HPDE6-E6E7 (cell line): ENCODE data around the gene SCARF2.
"Not testable (repeated sequence)": the region's sequence is repeated elsewhere in the genome, so short reads cannot be mapped to it uniquely, and the experiment has no call there.

Source experiments
- DNase-seq: peaks from one replicate; pipeline ENCODE4 v3.0.0; 2011; ENCODE audit warnings: missing footprints; ENCODE audit errors: extremely low spot score

SCARF2 gene

GRCh38 chr22:20413217-20414058 lies 24.2 kb downstream of the SCARF2 start:
- DNase-seq, result no peak

GRCh38 chr22:20412474-20413216 lies 25.0 kb downstream of the SCARF2 start:
- DNase-seq, result no peak

- DNase-seq, result not testable (repeated sequence)
Observed at GRCh38 chr22:20409385-20409784, 28.2 kb downstream of the SCARF2 start.

GRCh38 chr22:20408891-20409290 lies 28.7 kb downstream of the SCARF2 start:
- DNase-seq, result no peak

GRCh38 chr22:20407829-20408228 lies 29.8 kb downstream of the SCARF2 start:
- DNase-seq, result no peak

- DNase-seq, result no peak
Observed at GRCh38 chr22:20406686-20407408, 30.8 kb downstream of the SCARF2 start.

- DNase-seq, result no peak
Observed at GRCh38 chr22:20405931-20406685, 31.5 kb downstream of the SCARF2 start.

GRCh38 chr22:20405291-20405930 lies 32.2 kb downstream of the SCARF2 start:
- DNase-seq, result no peak

GRCh38 chr22:20404881-20405280 lies 32.7 kb downstream of the SCARF2 start:
- no peak for DNase-seq

GRCh38 chr22:20403779-20404140 lies 33.9 kb downstream of the SCARF2 start:
- no peak for DNase-seq

GRCh38 chr22:20402960-20403778 lies 34.5 kb downstream of the SCARF2 start:
- DNase-seq, result no peak

GRCh38 chr22:20401376-20402014 lies 36.1 kb downstream of the SCARF2 start:
- no peak for DNase-seq

GRCh38 chr22:20400606-20401375 lies 36.8 kb downstream of the SCARF2 start:
- no peak for DNase-seq

- DNase-seq, result no peak
Observed at GRCh38 chr22:20399866-20400605, 37.6 kb downstream of the SCARF2 start.

- no peak for DNase-seq
Observed at GRCh38 chr22:20398420-20398819, 39.2 kb downstream of the SCARF2 start.

- DNase-seq, result no peak
Observed at GRCh38 chr22:20397498-20397897, 40.1 kb downstream of the SCARF2 start.

GRCh38 chr22:20396639-20397038 lies 41.0 kb downstream of the SCARF2 start:
- no peak for DNase-seq

GRCh38 chr22:20395907-20396287 lies 41.7 kb downstream of the SCARF2 start:
- no peak for DNase-seq
